Measurements from ENCODE around the gene CAPZB.

GRCh38 chr1:19374926-19375325 is 110.4 kb downstream of the CAPZB start:
- TF ChIP-seq, protein P1, sequence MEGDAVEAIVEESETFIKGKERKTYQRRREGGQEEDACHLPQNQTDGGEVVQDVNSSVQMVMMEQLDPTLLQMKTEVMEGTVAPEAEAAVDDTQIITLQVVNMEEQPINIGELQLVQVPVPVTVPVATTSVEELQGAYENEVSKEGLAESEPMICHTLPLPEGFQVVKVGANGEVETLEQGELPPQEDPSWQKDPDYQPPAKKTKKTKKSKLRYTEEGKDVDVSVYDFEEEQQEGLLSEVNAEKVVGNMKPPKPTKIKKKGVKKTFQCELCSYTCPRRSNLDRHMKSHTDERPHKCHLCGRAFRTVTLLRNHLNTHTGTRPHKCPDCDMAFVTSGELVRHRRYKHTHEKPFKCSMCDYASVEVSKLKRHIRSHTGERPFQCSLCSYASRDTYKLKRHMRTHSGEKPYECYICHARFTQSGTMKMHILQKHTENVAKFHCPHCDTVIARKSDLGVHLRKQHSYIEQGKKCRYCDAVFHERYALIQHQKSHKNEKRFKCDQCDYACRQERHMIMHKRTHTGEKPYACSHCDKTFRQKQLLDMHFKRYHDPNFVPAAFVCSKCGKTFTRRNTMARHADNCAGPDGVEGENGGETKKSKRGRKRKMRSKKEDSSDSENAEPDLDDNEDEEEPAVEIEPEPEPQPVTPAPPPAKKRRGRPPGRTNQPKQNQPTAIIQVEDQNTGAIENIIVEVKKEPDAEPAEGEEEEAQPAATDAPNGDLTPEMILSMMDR (IDR thresholded peaks at IDR 0.05; ENCODE audit: extremely low read depth in 1 of 2, insufficient read depth in 1 of 2, low read depth in 1 of 2, low read length in 2 of 2) = no peak
- TF ChIP-seq POLR2A (IDR thresholded peaks at IDR 0.05; ENCODE audit: low read depth, low read length) = no peak
- TF ChIP-seq EZH2 (IDR thresholded peaks at IDR 0.05; ENCODE audit: borderline replicate concordance, low read depth, low read length, severe bottlenecking) = no peak
- TF ChIP-seq, protein P2, sequence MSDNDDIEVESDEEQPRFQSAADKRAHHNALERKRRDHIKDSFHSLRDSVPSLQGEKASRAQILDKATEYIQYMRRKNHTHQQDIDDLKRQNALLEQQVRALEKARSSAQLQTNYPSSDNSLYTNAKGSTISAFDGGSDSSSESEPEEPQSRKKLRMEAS (IDR thresholded peaks at IDR 0.05; ENCODE audit: insufficient read depth, insufficient read length) = no peak
- no peak for TF ChIP-seq POLR2AphosphoS5 (IDR thresholded peaks at IDR 0.05; ENCODE audit: insufficient read depth, low read depth, low read length)
- no peak for TF ChIP-seq MYC (IDR thresholded peaks at IDR 0.05; ENCODE audit: low read depth, low read length)
